Suppressor macrophage treated with lipopolysaccharide for 1 hour (primary cell): ENCODE results near the gene PNPLA6.
A peak's percentile ranks its signal among the peaks of the same experiment; 100 is the strongest.
"Not testable (repeated sequence)": the region's sequence is repeated elsewhere in the genome, so short reads cannot be mapped to it uniquely, and the experiment has no call there.

Experiments used
- DNase-seq, 3 donors: peaks; one replicate each; pipeline ENCODE4 v3.0.0-alpha.2; 2020 to 2022

The PNPLA6 gene

DNA sequence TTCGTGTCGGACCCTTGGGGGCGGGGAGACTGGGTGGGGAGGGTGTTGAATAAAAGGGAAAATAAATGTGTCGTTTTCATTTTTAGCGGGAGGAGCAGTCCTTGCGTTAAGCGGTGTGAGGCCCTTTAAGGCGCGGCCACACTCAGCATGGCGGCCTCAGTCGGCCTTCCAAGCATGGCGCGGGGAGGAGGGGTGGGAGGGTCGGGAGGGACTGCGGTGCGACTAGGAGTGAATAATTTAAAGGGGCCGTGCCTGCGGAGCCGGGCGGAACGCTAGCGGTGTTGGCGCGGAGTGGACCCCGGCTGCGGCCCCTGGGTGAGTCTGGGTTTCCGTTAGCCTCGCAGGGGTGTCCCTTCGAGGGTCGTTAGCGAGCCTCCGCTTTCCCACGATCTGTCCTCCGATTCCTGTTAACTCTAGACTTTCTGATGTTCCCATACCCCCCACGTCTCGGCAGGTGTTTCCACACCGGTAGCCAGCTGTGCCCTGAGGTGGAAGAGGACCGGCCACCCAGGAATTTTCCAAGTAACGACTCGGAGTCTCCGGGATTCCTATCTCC, 1.5 kb upstream of the PNPLA6 start:
- peak; percentile 80 to 89 (median 82) for DNase-seq

DNA sequence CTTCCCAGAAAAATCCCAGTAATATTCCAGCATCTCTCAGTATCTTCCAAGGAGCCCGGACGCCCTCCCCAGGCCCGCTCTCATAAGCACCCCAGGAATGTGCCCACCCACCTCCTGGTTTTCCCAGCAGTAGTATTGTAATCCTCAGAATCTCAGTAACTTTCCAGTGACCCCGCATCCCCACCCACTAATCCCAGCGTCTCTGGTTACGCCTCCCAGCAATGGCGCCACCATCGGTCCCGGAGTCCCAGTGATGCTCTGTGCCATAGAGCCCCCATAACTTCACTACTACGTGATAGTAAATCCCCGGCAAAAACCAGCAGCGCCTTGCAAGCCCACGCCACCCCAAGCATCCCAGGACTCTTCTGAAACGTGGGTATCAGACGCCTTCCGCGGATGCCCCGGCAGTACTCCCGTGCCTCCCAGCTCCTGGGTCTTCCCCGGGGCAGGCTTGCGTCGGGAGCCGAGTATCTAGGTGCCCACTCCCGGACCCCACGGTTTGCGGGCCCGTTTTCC, 928 bp upstream of the PNPLA6 start:
- peak; percentile 49 to 73 (median 65) for DNase-seq

DNA sequence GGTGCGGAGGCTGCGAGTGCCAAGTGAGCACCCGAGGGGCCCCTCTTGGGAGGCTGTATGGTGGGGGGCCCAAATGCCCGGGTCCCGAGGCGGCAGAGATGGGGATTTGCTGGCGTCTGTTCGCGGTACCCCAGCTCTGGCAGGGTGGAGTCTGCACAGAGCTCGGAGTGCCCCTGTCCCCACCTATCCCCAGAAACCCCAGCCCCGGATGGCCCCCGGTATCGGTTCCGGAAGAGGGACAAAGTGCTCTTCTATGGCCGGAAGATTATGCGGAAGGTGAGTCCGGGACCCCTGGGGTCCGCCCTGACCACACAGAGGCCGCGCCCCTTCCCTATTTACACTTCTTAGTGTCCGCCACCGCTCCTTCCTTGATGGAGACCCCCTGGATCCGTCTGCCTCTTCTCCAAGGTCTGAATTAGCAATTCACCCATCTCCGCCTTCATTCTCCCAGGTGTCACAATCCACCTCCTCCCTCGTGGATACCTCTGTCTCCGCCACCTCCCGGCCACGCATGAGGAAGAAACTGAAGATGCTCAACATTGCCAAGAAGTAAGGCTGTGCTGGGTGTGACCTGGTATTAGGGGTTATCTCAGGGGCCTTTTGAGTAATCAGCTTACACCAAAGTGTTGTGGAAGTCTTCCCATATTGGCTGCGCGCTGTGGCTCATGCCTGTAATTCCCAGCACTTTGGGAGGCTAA, 630 bp downstream of the PNPLA6 start:
- DNase-seq, result peak in 1 of 3 donors; percentile 19

DNA sequence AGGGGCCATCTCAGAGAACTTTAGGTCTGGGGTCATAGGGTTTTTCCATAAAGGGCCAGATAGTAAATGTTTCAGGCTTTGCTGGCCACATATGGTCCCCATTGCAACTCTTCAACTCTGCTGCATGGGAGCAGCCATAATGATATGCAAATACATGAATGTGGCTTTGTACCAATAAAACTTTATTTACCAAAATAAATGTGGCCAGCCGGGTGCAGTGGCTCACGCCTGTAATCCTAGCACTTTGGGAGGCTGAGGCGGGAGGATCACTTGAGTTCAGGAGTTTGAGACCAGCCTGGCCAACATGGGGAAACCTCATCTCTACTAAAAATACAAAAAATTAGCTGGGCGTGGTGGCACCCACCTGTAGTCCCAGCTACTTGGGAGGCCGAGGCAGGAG, 3.5 kb downstream of the PNPLA6 start:
- DNase-seq, result not testable (repeated sequence)

DNA sequence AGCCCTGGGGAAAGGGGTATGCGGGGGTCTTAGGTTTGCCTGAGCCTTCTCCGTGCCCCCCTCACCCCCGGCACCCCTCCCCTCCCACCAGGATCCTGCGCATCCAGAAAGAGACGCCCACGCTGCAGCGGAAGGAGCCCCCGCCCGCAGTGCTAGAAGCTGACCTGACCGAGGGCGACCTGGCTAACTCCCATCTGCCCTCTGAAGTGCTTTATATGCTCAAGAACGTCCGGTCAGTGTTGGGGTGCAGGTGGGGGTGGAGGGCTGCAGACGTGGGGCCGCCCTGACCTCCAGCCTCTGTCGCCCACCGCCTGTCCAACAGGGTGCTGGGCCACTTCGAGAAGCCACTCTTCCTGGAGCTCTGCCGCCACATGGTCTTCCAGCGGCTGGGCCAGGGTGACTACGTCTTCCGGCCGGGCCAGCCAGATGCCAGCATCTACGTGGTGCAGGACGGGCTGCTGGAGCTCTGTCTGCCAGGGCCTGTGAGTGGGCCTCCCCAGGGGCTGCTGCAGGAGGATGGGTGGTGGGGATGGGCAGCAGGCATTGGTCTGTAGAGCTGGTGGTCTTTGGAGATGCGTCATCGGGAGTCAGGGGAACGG, 4.4 kb downstream of the PNPLA6 start:
- no peak for DNase-seq

DNA sequence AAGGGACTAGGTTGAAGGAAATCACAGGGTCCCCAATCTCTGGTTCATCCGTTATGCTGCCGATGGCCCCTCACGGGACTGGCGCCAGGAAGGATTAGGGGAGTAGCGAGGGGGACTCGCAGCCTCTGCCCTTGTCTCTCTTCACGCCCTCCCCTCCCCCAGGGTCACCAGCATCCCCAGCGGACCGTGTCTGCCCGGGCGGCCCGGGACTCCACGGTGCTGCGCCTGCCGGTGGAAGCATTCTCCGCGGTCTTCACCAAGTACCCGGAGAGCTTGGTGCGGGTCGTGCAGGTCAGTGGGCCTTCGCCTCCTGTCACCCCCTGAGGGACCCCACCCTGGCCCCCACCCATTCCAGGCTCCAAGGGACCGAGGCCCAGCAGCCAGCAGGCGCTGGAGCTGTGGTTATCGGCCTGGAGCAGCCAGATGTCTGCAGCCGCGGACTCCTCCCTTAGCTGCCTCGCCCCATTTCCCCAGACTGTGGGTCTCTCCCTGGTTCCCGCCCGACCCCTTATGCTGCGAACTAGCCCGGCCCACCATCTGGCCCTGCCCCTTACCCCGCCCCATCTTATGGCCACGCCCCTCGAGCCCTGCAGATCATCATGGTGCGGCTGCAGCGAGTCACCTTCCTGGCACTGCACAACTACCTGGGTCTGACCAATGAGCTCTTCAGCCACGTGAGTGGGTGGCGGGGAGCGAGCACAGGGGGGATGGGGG, 5.4 kb downstream of the PNPLA6 start:
- DNase-seq, result peak; percentile 28 to 41 (median 33)

DNA sequence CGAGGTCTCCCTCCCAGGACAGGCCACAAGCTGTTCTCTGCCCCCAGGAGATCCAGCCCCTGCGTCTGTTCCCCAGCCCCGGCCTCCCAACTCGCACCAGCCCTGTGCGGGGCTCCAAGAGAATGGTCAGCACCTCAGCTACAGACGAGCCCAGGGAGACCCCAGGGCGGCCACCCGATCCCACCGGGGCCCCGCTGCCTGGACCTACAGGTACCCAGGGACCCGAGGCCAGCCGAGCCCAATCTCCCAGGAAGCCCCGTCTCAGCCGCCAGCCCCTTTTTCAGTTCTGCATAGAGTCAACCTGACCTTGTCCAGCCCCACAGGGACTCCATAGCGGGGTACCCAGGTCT, 5.9 kb downstream of the PNPLA6 start:
- DNase-seq, result no peak

DNA sequence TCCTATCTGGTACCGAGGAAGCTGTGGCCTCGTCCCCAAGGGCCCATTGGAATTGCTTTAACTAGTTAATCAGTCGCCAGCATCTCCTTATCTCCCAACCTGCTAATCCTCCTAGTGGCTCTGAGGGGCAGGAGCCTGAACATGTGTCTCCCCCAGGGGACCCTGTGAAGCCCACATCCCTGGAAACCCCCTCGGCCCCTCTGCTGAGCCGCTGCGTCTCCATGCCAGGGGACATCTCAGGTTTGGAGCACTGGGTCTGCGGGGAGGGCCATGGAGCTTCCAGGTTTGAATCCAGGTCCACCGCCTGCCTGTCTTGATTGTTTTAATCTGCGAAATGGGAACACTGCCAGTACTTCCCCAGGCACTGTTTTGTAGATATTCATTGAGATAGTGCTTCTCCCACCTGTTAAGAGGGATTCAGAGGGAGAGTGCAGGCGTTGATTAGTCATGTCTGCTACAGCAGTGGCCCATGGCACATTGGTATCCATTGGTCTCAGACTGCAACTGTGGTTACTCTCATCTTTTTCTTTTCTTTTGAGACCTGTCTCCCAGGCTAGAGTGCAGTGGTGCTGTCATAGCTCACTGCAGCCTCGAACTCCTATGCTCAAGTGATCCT, 6.4 kb downstream of the PNPLA6 start:
- no peak for DNase-seq

DNA sequence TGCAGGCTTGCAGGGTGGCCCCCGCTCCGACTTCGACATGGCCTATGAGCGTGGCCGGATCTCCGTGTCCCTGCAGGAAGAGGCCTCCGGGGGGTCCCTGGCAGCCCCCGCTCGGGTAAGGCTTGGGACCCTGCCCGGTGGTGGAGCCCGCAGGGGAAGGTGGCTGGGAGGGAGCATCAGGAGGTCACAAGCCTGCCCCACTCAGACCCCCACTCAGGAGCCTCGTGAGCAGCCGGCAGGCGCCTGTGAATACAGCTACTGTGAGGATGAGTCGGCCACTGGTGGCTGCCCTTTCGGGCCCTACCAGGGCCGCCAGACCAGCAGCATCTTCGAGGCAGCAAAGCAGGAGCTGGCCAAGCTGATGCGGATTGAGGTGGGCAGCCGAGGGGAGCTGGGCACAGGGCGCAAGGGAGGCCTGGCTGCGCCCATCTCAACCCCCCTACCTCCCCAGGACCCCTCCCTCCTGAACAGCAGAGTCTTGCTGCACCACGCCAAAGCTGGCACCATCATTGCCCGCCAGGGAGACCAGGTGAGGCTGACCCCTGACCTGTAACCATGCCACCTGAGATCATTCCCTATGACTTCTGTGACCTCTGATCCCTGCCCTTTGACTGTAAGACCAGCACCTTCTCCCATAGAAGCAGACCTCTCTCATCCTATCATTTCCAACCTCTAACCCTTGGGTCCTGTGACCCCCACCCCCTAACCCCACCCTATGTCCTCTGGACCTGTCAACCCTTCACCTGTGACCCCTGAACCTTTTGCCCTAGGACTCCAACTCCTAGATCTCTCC, 7.2 kb downstream of the PNPLA6 start:
- DNase-seq, result no peak

DNA sequence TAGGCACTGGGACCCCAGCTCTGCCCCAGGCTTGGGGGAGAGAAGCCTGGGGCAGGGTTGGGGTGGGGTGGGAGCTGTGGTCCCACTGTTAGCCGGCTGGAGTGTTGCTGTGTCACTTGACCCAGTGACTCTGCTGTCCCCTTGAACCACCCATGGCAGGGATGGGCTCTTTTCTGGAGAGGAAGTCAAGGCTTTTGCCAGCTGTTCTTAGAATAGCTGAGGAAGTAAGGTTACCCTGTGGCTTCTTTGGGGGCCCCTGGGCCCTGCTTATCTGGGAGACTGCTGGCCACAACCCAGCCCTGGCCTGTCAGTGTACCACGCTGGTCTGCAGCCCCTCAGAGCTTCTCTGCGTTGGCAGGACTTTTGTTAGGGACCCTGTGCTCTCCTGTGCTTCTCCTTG, 9.1 kb downstream of the PNPLA6 start:
- peak; percentile 57 to 66 (median 60) for DNase-seq

DNA sequence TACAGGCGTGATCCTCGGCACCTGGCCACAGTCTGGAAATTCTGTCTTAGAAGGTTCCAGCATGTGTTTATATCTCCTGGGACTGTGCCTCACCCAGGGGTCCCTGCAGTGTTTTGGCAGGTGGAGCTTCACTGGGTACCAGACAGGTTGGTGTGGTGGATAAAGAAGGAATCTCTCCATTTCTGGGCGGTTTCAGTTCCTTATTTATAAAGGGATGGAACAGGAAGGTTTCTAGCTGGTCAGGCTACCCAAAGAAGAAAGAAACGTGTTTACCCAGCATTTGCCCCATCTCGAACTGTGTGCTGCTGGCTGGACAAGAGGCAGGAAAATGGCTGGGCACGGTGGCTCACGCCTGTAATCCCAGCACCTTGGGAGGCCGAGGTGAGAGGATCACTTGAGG, 9.8 kb downstream of the PNPLA6 start:
- DNase-seq, result peak; percentile 14 to 31 (median 26)

DNA sequence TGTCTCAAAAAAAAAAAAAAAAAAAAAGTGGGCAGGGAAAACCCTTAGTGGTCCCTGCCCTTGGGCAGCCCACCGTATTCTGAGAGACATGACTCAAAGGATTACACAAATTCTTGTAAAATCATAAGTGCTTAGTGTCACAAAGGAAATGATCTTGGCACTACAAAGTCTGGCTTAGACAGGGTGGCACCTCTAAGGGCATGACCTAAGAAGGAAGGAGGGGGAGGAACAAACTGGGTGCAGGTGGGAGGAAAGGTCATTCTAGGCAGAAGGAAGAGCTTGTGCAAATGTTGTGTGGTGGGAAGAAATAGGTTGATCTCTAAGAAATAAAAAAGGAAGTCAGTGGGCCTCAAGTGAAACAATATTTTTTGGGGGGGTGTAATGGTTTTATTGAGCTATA, 10.4 kb downstream of the PNPLA6 start:
- peak; percentile 58 to 71 (median 66) for DNase-seq

DNA sequence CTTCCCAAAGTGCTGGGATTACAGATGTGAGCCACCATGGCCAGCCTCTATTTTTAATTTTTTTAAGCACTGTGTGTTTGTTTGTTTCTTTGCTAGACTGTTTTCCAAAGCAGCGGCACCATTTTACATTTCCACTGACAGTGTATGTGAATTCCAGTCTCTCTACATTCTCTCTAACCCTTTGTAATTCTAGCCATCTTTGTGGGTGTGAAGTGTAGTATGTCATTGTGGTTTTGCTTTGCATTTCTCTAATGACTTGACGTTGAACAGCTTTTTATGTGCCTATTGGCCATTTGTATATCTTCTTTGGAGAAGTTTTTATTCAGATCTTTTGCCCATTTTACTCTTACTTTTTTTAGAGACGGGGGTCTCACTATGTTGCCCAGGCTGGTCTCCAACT, 11.6 kb downstream of the PNPLA6 start:
- peak in 1 of 3 donors; percentile 24 for DNase-seq

DNA sequence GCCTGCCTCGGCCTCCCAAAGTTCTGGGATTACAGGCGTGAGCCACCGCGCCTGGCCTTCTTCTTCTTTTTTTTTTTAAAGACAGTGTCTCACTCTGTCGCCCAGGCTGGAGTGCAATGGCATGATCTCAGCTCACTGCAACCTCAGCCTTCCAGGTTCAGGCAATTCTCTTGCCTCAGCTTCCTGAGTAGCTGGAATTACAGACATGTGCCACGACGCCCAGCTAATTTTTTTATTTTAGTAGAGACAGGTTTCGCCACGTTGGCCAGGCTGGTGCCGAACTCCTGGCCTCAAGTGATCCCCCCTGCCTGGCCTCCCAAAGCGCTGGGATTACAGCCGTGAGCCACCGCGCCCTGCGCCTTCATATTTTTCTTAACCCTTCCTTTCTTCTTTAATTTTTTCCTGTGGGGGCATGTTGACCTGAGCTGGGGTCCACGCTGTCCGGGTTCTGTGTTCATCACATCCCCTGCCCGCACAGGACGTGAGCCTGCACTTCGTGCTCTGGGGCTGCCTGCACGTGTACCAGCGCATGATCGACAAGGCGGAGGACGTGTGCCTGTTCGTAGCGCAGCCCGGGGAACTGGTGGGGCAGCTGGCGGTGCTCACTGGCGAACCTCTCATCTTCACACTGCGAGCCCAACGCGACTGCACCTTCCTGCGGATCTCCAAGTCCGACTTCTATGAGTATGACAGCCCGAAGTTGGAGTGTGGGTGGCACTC, 14.1 kb downstream of the PNPLA6 start:
- no peak for DNase-seq

DNA sequence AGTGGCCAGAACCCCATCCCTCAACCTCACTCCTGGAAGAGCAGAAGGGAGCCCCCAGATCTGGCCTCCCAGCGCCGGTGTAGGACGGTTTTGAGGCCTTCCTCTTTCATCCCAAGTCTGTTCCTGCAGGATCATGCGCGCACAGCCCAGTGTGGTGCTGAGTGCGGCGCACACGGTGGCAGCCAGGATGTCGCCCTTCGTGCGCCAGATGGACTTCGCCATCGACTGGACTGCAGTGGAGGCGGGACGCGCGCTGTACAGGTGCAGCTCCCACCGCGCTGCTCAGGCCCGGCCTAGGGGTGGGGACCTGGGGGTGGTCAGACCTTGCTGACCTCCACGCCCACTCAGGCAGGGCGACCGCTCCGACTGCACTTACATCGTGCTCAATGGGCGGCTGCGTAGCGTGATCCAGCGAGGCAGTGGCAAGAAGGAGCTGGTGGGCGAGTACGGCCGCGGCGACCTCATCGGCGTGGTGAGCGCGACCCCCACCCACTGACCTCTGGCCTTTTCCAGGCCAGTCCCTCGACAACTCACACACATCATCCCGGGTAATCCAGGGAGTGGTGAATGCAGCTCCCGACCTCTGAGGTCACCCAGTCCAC, 14.8 kb downstream of the PNPLA6 start:
- no peak for DNase-seq

DNA sequence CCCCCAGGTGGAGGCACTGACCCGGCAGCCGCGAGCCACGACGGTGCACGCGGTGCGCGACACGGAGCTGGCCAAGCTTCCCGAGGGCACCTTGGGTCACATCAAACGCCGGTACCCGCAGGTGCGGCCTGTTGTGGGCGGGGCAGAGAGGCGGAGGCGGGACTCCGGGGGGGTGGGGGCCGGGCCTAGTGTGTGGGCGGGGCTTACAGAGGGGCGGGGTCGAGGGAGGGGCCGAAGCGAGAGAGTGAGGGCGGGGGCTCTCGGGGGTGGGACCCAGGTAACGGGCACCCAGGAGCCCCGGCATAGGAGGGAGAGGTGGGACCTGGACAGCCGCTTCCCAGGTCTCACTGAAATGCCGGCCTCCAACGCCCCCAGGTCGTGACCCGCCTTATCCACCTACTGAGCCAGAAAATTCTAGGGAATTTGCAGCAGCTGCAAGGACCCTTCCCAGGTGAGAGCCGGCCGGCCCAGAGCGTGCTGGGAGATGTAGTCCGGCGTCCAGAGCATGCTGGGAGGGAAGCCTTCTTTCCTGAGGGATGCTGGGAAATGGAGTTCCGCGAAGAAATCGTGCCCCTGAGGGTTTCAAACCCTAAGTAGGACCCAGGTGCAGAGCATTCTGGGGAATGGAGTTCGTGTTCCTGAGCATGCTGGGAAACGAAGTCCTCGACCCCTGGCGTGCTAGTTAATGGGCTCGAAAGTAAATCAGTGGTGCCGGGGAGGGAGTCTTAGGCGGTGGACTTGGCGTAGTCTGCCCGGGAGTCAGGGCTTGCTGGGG, 15.7 kb downstream of the PNPLA6 start:
- no peak for DNase-seq

DNA sequence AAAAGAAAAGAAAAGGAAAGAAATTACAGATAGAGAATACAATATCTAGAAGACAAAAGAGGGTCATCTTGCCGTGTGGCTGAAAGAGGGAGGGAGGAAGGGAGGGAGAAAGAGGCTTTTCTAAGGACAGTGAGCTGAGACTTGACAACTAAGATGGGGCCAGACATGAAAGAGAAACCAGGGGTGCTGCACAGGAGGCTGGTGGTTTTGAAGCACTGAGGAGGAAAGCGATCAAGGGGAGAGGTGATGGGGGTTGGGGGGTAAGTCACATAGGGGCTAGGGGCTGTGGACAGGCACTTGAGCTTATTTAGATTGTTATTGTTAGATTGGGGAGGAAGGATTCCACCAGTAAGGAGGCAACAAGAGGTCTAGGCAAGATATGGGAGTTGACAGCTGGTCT, 17.3 kb downstream of the PNPLA6 start:
- no peak for DNase-seq

DNA sequence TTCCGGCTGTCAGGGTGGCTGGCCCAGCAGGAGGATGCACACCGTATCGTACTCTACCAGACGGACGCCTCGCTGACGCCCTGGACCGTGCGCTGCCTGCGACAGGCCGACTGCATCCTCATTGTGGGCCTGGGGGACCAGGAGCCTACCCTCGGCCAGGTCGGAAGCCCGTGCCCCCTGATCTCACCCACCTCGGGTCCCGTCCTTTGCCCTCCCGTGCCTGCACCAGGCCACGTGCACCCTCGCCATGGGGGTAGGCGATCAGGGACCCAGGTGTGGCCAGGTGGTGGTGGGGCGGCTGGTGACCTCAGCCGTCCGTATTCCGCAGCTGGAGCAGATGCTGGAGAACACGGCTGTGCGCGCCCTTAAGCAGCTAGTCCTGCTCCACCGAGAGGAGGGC, 19.0 kb downstream of the PNPLA6 start:
- no peak for DNase-seq

DNA sequence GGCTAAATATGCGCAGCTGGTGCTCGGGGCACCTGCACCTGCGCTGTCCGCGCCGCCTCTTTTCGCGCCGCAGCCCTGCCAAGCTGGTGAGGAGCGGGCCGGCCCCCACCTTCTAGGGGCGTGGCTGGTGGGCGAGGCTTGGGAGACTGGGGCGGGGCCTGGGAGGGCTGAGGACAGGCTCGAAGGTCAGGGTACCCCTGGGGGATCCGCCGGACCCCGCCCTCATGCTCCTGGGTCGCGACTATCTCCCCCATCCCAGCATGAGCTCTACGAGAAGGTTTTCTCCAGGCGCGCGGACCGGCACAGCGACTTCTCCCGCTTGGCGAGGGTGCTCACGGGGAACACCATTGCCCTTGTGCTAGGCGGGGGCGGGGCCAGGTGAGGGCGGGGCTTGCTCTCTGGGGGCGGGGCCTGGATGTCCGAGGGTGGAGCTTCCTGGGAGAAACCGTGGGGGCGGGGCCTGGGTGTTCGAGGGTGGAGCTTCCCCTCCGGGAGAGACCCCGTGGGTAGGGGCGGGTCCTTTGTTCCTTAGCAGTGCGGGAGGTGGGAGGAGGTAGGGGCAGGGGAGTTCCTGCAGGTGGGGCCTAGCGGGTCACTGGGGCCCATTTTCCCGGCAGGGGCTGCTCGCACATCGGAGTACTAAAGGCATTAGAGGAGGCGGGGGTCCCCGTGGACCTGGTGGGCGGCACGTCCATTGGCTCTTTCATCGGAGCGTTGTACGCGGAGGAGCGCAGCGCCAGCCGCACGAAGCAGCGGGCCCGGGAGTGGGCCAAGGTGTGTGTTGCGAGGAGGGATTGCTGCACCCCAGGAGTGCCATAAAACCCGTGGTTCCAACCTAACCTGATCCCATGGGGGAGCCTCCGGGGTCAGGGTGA, 19.7 kb downstream of the PNPLA6 start:
- peak in 1 of 3 donors; percentile 29 for DNase-seq
